OCI-LY7 (cell line): ENCODE measurements around the gene FAH. TPM values are rescaled to one million over a fixed set of nuclear protein-coding genes. Genes with fewer than 3 reads are reported as not detected.

Experiments
- BruUV-seq: library from RNA; stranded (reverse); fragments of 400-500 nt; replicated peaks from 2 replicates; lab custom pipeline; 2021; lab: Mats Ljungman, UMichigan
- CTCF ChIA-PET: fragments of 300-600 bp; sonication (Branson Sonifier 250); formaldehyde crosslinking; loops from one replicate; lab custom pipeline; 2022; ENCODE audit warnings: antibody characterized with exemption; ENCODE audit not compliant: unreplicated experiment; lab: Charles Lee
- POLR2A ChIA-PET: fragments of 300-600 bp; sonication (Branson Sonifier 250); formaldehyde crosslinking; loops from one replicate; lab custom pipeline; 2022; ENCODE audit warnings: antibody characterized with exemption; lab: Charles Lee
- DNase-seq: peaks from one replicate; pipeline ENCODE4 v3.0.0-alpha.2; 2015; ENCODE audit warnings: low spot score
- H2AFZ ChIP-seq: fragments of 200-600 bp; sonication (generic), shearing (Covaris generic); 2 replicates; pipeline ENCODE4 v1.6.1; 2014; ENCODE audit warnings: mild to moderate bottlenecking, antibody characterized with exemption, low read length, moderate library complexity
- H3K27ac ChIP-seq: fragments of 200-600 bp; sonication (generic); 2 replicates; pipeline ENCODE4 v1.5.1; 2014; ENCODE audit warnings: mixed run types, low read depth, mild to moderate bottlenecking, moderate library complexity, low read length, inconsistent platforms; ENCODE audit not compliant: poor library complexity, severe bottlenecking
- H3K36me3 ChIP-seq: fragments of 200-600 bp; sonication (generic); 2 replicates; pipeline ENCODE4 v1.6.1; 2014; ENCODE audit warnings: mild to moderate bottlenecking, antibody characterized with exemption, low read length, moderate library complexity, mixed read lengths; ENCODE audit not compliant: insufficient read depth
- H3K4me1 ChIP-seq: fragments of 200-600 bp; sonication (generic); 2 replicates; pipeline ENCODE4 v1.5.1; 2014; ENCODE audit warnings: mild to moderate bottlenecking, low read length; ENCODE audit not compliant: insufficient read depth, poor library complexity, severe bottlenecking
- H3K4me2 ChIP-seq: fragments of 200-600 bp; sonication (generic); 2 replicates; pipeline ENCODE4 v1.6.1; 2014; ENCODE audit warnings: mild to moderate bottlenecking, low read length
- H3K4me3 ChIP-seq: fragments of 200-600 bp; sonication (generic); 2 replicates; pipeline ENCODE4 v1.5.1; 2014; ENCODE audit warnings: mild to moderate bottlenecking, low read depth, low read length; ENCODE audit not compliant: poor library complexity, severe bottlenecking
- H3K79me2 ChIP-seq: fragments of 200-600 bp; sonication (generic); 2 replicates; pipeline ENCODE4 v1.6.1; 2016; ENCODE audit warnings: low read depth, mild to moderate bottlenecking, low read length, moderate library complexity, mixed read lengths; ENCODE audit not compliant: insufficient read depth
- H3K9me2 ChIP-seq: fragments of 200-600 bp; sonication (generic); 2 replicates; pipeline ENCODE4 v1.6.1; 2016; ENCODE audit warnings: mild to moderate bottlenecking, low read length, mixed read lengths; ENCODE audit not compliant: insufficient read depth
- H3K9me3 ChIP-seq: fragments of 200-600 bp; sonication (generic); 2 replicates; pipeline ENCODE4 v1.6.1; 2014; ENCODE audit warnings: mild to moderate bottlenecking, mixed run types, low read length, mixed read lengths
- H4K20me1 ChIP-seq: fragments of 200-600 bp; sonication (generic); 2 replicates; pipeline ENCODE4 v1.6.1; 2014; ENCODE audit warnings: mild to moderate bottlenecking, antibody characterized with exemption, low read length, moderate library complexity, mixed read lengths; ENCODE audit not compliant: insufficient read depth
- CTCF ChIP-seq: fragments of 200-600 bp; sonication (generic); conservative IDR thresholded peaks from 2 replicates; pipeline ENCODE4 v1.5.1; 2014; ENCODE audit warnings: mild to moderate bottlenecking, antibody characterized with exemption, low read length, moderate library complexity, mixed read lengths
- EZH2phosphoT487 ChIP-seq: fragments of 200-600 bp; sonication (generic); IDR thresholded peaks from 2 replicates; pipeline ENCODE4 v1.6.1; 2018; ENCODE audit warnings: low read depth, borderline replicate concordance, mild to moderate bottlenecking, mixed run types, antibody characterized with exemption, low read length, moderate library complexity, mixed read lengths
- intact Hi-C: fragments of 100-400 bp; cut with micrococcal nuclease; formaldehyde crosslinking; loops from one replicate; pipeline ENCODE4 v1.10.0; 2022; ENCODE audit not compliant: unreplicated experiment
- total RNA-seq, 2 experiments: library from RNA; depleted of rRNA in 1 of 2; stranded (reverse); fragments of >200 nt in 1 of 2; shearing (Covaris generic) in 1 of 2; gene quantifications; 2 replicates each; pipeline ENCODE4 v1.2.3, GENCODE V29; 2014 to 2022

FAH gene
- total RNA-seq, 2 experiments from 2014 or later = 9.4 to 18.4 TPM

- intact Hi-C loops = no loop called here
- no peaks in the 10 kb centered on the region for H3K4me1 ChIP-seq
- CTCF ChIA-PET = no interaction called here
- H3K4me2 ChIP-seq = no peak overlapping the region
- peaks cover 10% of the 10 kb centered on the region for H4K20me1 ChIP-seq
- H3K36me3 ChIP-seq = peaks cover 18% of the 10 kb centered on the region; the same call in 1 of the 2 replicates
- no TSS peak for BruUV-seq
- TF ChIP-seq EZH2phosphoT487 (no peak), CTCF (no peak)
- no peaks in the 10 kb centered on the region for H3K9me3 ChIP-seq
- H2AFZ ChIP-seq = no peak overlapping the region
- peaks cover 37% of the 10 kb centered on the region; the same call in 1 of the 2 replicates for H3K79me2 ChIP-seq
- POLR2A ChIA-PET = no interaction called here
- no peaks in the 10 kb centered on the region for H3K9me2 ChIP-seq
- H3K27ac ChIP-seq = no peak overlapping the region
- DNase-seq = no peak
- no peak overlapping the region for H3K4me3 ChIP-seq
Measured at GRCh38 chr15:80107774-80108173, 45.0 kb upstream of the FAH start.

DNA sequence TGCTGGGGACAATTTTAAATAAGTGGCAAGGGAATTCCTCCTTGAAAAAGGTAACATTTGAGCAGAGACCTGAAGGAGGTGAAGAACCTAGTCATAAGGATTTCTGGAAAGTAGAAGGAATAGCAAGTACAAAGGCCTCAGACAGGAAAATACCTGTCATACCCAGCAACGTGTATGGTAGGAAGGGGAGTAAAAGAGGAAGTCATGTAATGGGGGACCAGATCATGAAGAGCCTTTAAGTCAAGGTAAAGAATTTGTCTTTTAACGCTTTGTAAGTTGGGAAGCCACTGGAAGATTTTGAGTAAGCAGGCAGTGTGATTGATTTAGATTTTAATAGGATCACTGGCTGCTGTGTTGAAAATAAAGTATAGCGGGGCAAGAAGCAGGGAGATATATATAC is 43.4 kb upstream of the FAH start:
- no peak for DNase-seq
- no peaks in the 10 kb centered on the region for H3K4me1 ChIP-seq
- H3K4me3 ChIP-seq = no peak overlapping the region
- peaks cover 18% of the 10 kb centered on the region for H4K20me1 ChIP-seq
- no peaks in the 10 kb centered on the region for H3K9me3 ChIP-seq
- no peak overlapping the region for H3K4me2 ChIP-seq
- H3K36me3 ChIP-seq = 0 out of 2 replicates have a peak, but pooled peaks cover 5% of the 10 kb centered on the region
- no peaks in the 10 kb centered on the region for H3K9me2 ChIP-seq
- no peak overlapping the region for H2AFZ ChIP-seq
- no TSS peak for BruUV-seq
- intact Hi-C loops = no loop called here
- ChIA-PET POLR2A (no interaction called here), CTCF (no interaction called here)
- H3K79me2 ChIP-seq = peaks cover 53% of the 10 kb centered on the region; the same call in 1 of the 2 replicates
- H3K27ac ChIP-seq = no peak overlapping the region
- TF ChIP-seq CTCF = no peak
- TF ChIP-seq EZH2phosphoT487 = no peak

GRCh38 chr15:80110920-80111319 is 41.9 kb upstream of the FAH start:
- BruUV-seq = no TSS peak
- TF ChIP-seq EZH2phosphoT487 (no peak), CTCF (no peak)
- no peak overlapping the region for H2AFZ ChIP-seq
- H3K36me3 ChIP-seq = 0 out of 2 replicates have a peak, but pooled peaks cover 5% of the 10 kb centered on the region
- peaks cover 54% of the 10 kb centered on the region; the same call in 1 of the 2 replicates for H3K79me2 ChIP-seq
- POLR2A ChIA-PET = no interaction called here
- H3K9me3 ChIP-seq = no peaks in the 10 kb centered on the region
- no peak for DNase-seq
- H4K20me1 ChIP-seq = peaks cover 20% of the 10 kb centered on the region
- no peaks in the 10 kb centered on the region for H3K9me2 ChIP-seq
- intact Hi-C loops = no loop called here
- CTCF ChIA-PET = no interaction called here
- no peak overlapping the region for H3K27ac ChIP-seq
- no peak overlapping the region for H3K4me2 ChIP-seq
- H3K4me3 ChIP-seq = no peak overlapping the region
- H3K4me1 ChIP-seq = no peaks in the 10 kb centered on the region
